H1 (cell line): ENCODE results near the gene ZCWPW2. TPM values are rescaled to one million over a fixed set of nuclear protein-coding genes. Genes with fewer than 3 reads are reported as not detected.

Experiments used
- ATF3 ChIP-seq: IDR thresholded peaks from 2 replicates; pipeline ENCODE4 v1.6.1; 2011; ENCODE audit warnings: low read depth, mild to moderate bottlenecking, low read length; ENCODE audit not compliant: insufficient read depth
- CHD1 ChIP-seq: IDR thresholded peaks from 2 replicates; pipeline ENCODE4 v1.6.1; 2012; ENCODE audit warnings: low read depth, low read length, improper control_type of control experiment
- CHD7 ChIP-seq: fragments of 300-600 bp; sonication (generic); IDR thresholded peaks from 2 replicates; pipeline ENCODE4 v1.7.1; 2012; ENCODE audit warnings: low read length, moderate library complexity, mild to moderate bottlenecking, inconsistent platforms; ENCODE audit not compliant: insufficient replicate concordance
- RAD21 ChIP-seq, 2 experiments: IDR thresholded peaks in 1 of 2; conservative IDR thresholded peaks in 1 of 2; 2 replicates each; pipeline ENCODE4 v1.6.1; 2011; ENCODE audit warnings: low read depth in 2 of 2, low read length in 2 of 2, improper control_type of control experiment in 1 of 2, inconsistent platforms in 1 of 2, mild to moderate bottlenecking in 1 of 2, moderate library complexity in 1 of 2
- SIRT6 ChIP-seq: IDR thresholded peaks from one replicate; pipeline ENCODE4 v1.7.1; 2012; ENCODE audit warnings: low read length, inconsistent platforms
- polyA plus RNA-seq, 7 experiments: library from polyadenylated mRNA; depleted of rRNA in 3 of 7; stranded (reverse) in 5 of 7; unstranded in 2 of 7; fragments of >200 nt in 5 of 7; fragments of 200-250 nt in 2 of 7; gene quantifications; 1 replicate in 5 of 7; 2 replicates in 1 of 7; 4 replicates in 1 of 7; pipeline versions ENCODE4 v1.2.1 to v1.2.3, GENCODE V29; 2011 to 2013; ENCODE audit warnings: missing spikeins in 2 of 7, mixed read lengths in 2 of 7
- total RNA-seq: library from RNA; stranded (reverse); fragmentation: NEBNext Ultra II Directional; extraction: Animal tissue kit (Norgen Biotek cat#: 25700); gene quantifications from 2 replicates; pipeline ENCODE4 v1.2.1, GENCODE V29; 2021

The ZCWPW2 gene
- total and polyA plus RNA-seq, 2 of the 8 experiments (the other 6 are each of a cell fraction or from before 2014, with no cell fraction given) = 0.11 to 0.39 TPM

- TF ChIP-seq CHD7 = no peak
- TF ChIP-seq SIRT6 = no peak
- no peak for TF ChIP-seq ATF3
- TF ChIP-seq CHD1 = no peak
- TF ChIP-seq RAD21 (IDR thresholded peaks at IDR 0.05 in 1 of 2, conservative IDR thresholded peaks at IDR 0.05 in 1 of 2; ENCODE audit: low read depth in 2 of 2, low read length in 2 of 2) = no peak
These were observed 114.3 kb downstream of the ZCWPW2 start (continued) for GRCh38 chr3:28462866-28463265.
